HG03135 (cell line): ENCODE results near the gene HTR2B.
"Not testable (repeated sequence)": the region's sequence is repeated elsewhere in the genome, so short reads cannot be mapped to it uniquely, and the experiment has no call there.

Experiments used
- ATAC-seq: cut with Tn5 transposase; IDR thresholded peaks from one replicate; pipeline ENCODE4 v1.9.1; 2021; ENCODE audit warnings: mild to moderate bottlenecking, moderate library complexity; ENCODE audit not compliant: unreplicated experiment

The HTR2B gene

GRCh38 chr2:231134910-231135655, 10.2 kb upstream of the HTR2B start:
- ATAC-seq = no peak

- no peak for ATAC-seq
Observed at GRCh38 chr2:231133365-231134099, 8.7 kb upstream of the HTR2B start.

GRCh38 chr2:231132129-231132528, 7.3 kb upstream of the HTR2B start:
- ATAC-seq = no peak

GRCh38 chr2:231130336-231131056, 5.7 kb upstream of the HTR2B start:
- no peak for ATAC-seq

GRCh38 chr2:231129216-231129615, 4.4 kb upstream of the HTR2B start:
- no peak for ATAC-seq

GRCh38 chr2:231128541-231128940, 3.7 kb upstream of the HTR2B start:
- ATAC-seq = no peak

- no peak for ATAC-seq
Observed at GRCh38 chr2:231127936-231128335, 3.1 kb upstream of the HTR2B start.

GRCh38 chr2:231127480-231127879, 2.6 kb upstream of the HTR2B start:
- no peak for ATAC-seq

GRCh38 chr2:231126123-231126522, 1.3 kb upstream of the HTR2B start:
- ATAC-seq = no peak

- no peak for ATAC-seq
Observed at GRCh38 chr2:231123362-231123898, 1.4 kb downstream of the HTR2B start.

GRCh38 chr2:231118614-231118942, 6.3 kb downstream of the HTR2B start:
- no peak for ATAC-seq

- no peak for ATAC-seq
Observed at GRCh38 chr2:231117922-231118613, 6.8 kb downstream of the HTR2B start.

GRCh38 chr2:231117148-231117547, 7.7 kb downstream of the HTR2B start:
- no peak for ATAC-seq

GRCh38 chr2:231115651-231116050, 9.2 kb downstream of the HTR2B start:
- no peak for ATAC-seq

GRCh38 chr2:231113489-231113888, 11.4 kb downstream of the HTR2B start:
- ATAC-seq = no peak

- ATAC-seq = no peak
Observed at GRCh38 chr2:231111987-231112386, 12.9 kb downstream of the HTR2B start.

GRCh38 chr2:231110551-231110950, 14.3 kb downstream of the HTR2B start:
- ATAC-seq = no peak

- ATAC-seq = peak; percentile 80
Observed at GRCh38 chr2:231104115-231104713, 20.6 kb downstream of the HTR2B start.

- no peak for ATAC-seq
Observed at GRCh38 chr2:231102772-231103171, 22.1 kb downstream of the HTR2B start.

GRCh38 chr2:231100990-231101389, 23.9 kb downstream of the HTR2B start:
- no peak for ATAC-seq

GRCh38 chr2:231100321-231100720, 24.5 kb downstream of the HTR2B start:
- not testable (repeated sequence) for ATAC-seq
